HG02938 (cell line): ENCODE data around the gene PROP1.
"Not testable (repeated sequence)": the region's sequence is repeated elsewhere in the genome, so short reads cannot be mapped to it uniquely, and the experiment has no call there.

Source experiments
- ATAC-seq: cut with Tn5 transposase; IDR thresholded peaks from one replicate; pipeline ENCODE4 v1.9.1; 2021; ENCODE audit warnings: mild to moderate bottlenecking, moderate library complexity; ENCODE audit not compliant: unreplicated experiment

The PROP1 gene

DNA sequence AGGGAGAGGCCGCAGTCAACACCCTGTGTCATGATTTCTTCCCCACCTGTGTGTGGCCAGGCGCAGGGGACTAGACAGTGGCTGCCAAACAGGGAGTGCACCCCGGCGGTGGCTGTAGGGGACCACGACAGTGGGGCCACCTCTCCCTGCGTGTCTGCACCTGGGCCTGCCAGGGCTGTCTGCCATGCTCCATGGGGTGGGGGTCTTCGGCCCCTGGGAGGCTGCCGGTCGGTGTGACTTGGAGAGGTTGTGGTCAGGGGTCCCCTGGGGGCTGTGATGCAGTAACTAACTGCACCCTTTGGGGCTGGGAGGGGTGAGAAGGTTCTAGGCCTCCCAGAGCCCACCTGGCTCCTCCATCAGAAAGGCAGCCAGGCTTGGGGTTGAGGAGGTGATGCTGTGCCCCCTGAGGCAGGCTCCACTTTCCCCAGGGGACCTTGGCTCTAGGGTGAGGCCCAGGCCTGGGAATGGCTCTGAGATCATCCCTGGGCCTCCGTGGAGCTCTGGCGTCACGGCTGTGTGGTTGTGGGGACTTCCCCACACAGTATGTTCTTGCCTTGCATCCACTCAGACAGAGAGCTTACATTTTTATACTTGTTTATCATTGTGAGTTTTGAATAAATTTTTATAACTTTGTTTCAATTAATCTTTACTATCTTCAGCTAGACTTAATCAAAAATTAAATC lies 50.3 kb downstream of the PROP1 start:
- ATAC-seq = peak; percentile 34

DNA sequence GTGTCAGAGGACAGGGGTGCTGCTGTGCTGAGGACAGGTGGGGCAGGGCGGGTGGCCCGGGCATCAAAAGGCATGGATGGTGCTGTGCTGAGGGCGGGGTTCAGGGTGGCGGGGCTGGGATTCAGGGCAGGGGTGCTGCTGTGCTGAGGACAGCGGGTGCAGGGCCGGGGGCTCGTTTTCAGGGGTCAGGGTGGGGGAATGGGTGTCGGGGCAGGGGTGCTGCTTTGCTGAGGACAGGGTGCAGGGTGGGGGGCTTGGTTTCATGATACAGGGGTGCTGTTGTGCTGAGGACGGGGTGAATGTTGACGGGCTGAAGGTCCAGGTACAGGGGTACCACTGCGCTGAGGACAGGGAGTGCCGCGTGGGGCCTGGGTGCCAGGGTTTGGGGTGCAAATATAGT lies 50.9 kb downstream of the PROP1 start:
- not testable (repeated sequence) for ATAC-seq

GRCh38 chr5:177943805-177944736 lies 52.0 kb downstream of the PROP1 start:
- peak; percentile 30 for ATAC-seq

DNA sequence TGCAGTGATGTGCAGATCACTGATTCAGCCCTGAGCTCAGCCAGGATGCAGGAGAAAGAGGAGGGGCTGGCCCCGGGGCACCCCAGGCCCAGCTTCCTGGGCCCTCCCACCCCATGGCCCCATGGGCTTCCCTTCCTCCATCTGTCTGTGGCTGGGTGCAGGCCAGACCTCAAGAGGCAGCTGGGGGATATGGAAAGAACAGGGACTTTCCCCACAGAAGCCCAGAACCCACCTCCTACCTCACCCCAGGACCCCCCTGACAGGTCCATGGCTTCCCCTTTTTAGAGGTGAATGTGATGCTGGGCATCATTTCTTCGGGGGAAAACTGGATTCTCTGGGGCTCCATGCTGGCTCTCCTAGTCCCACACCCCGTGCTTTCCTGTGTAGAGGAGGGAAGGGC lies 53.1 kb downstream of the PROP1 start:
- not testable (repeated sequence) for ATAC-seq
